Tibial artery (tissue), 4 donors: Measurements from ENCODE around the gene RRAGC.

Source experiments
- DNase-seq, 2 donors: peaks; one replicate each; pipeline ENCODE4 v3.0.0-alpha.2; 2019
- H3K27ac ChIP-seq, 2 donors: fragments of 200-600 bp; sonication (generic) in 1 of 2; 1 replicate in 1 of 2; 2 replicates in 1 of 2; pipeline ENCODE4 v1.5.1; 2018 to 2019; ENCODE audit warnings: mild to moderate bottlenecking in 1 of 2
- H3K27me3 ChIP-seq, 2 donors: fragments of 200-600 bp; sonication (generic) in 1 of 2; one replicate each; pipeline versions ENCODE4 v1.5.1 to v1.6.0; 2016 to 2019
- H3K36me3 ChIP-seq, 3 donors: fragments of 200-600 bp; sonication (generic) in 2 of 3; one replicate each; pipeline ENCODE4 v1.5.1; 2016 to 2019; ENCODE audit warnings: mild to moderate bottlenecking in 2 of 3
- H3K4me1 ChIP-seq, 4 donors: fragments of 200-600 bp; sonication (generic) in 2 of 4; 1 replicate in 3 of 4; 2 replicates in 1 of 4; pipeline ENCODE4 v1.5.1; 2016 to 2019
- H3K4me3 ChIP-seq, 2 donors: fragments of 200-600 bp; sonication (generic) in 1 of 2; 1 replicate in 1 of 2; 2 replicates in 1 of 2; pipeline ENCODE4 v1.5.1; 2018 to 2019; ENCODE audit warnings: mild to moderate bottlenecking in 2 of 2
- H3K9me3 ChIP-seq, 3 donors: fragments of 200-600 bp; sonication (generic) in 1 of 3; one replicate each; pipeline ENCODE4 v1.5.1; 2016 to 2019
- CTCF ChIP-seq, 2 experiments: fragments of 200-600 bp in 1 of 2; fragments of 450-650 bp in 1 of 2; IDR thresholded peaks; one replicate each; pipeline ENCODE4 v1.5.1; 2017 to 2019; ENCODE audit warnings: antibody characterized with exemption in 2 of 2, mild to moderate bottlenecking in 1 of 2, moderate library complexity in 1 of 2
- intact Hi-C: fragments of 100-400 bp; cut with DNase I; formaldehyde crosslinking; loops from one replicate; pipeline ENCODE4 v1.15.0; 2023; ENCODE audit warnings: low total_unique reads

The RRAGC gene

GRCh38 chr1:38791164-38791515 is 68.4 kb downstream of the RRAGC start:
- Histone ChIP-seq H3K36me3 (no peaks in the 10 kb centered on the region), H3K27ac (no peak overlapping the region), H3K4me3 (no peak overlapping the region), H3K4me1 (no peaks in the 10 kb centered on the region), H3K9me3 (peaks cover 0 to 19% (median 11%) of the 10 kb centered on the region in 3 donors), H3K27me3 (peaks cover 0 to 49% of the 10 kb centered on the region in 2 donors)
- intact Hi-C loops: no loop called here
- DNase-seq: no peak
- no peak for TF ChIP-seq CTCF (IDR thresholded peaks at IDR 0.05)

DNA sequence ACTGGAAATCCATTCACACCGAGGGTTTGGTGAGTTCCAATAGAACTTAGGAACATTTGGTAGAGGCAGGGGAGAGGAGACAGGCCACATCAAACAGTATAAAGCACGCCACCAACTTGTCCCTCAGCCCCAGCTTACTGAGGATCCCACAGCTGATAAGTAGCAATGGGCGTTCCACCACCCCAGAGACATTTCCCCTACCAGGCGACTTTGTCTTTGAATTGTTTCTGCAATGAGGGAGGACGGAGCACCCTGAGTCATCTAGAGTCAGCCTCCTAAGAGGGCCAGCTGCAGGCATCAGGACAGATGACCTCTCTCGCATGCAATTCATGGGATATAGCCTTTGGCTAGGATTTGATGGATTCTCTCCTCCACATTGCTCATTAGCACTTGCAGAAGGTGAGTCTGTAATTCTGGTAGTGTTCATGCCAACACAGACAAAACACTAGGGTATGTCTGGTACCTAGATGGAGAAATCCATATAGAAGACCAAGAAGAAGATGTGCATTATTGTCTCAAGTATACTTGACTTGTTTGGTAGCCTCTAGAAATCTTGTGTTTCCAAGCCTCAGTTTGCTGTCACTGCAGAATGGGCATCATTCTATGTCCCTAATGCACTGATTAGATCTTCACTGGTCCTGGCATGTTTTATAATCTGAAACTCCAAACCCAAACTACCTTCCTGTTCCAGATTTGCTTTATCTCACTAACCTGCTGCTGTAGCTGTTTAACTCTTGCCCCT is 69.0 kb downstream of the RRAGC start:
- no peak overlapping the region for H3K4me3 ChIP-seq
- intact Hi-C loops: no loop called here

GRCh38 chr1:38789498-38790169 is 69.9 kb downstream of the RRAGC start:
- intact Hi-C loops: no loop called here
- Histone ChIP-seq H3K36me3 (no peaks in the 10 kb centered on the region), H3K9me3 (peaks cover 0 to 19% (median 8%) of the 10 kb centered on the region in 3 donors), H3K27me3 (peaks cover 0 to 64% of the 10 kb centered on the region in 2 donors), H3K4me1 (no peaks in the 10 kb centered on the region), H3K4me3 (no peak overlapping the region), H3K27ac (no peak overlapping the region)
- TF ChIP-seq CTCF (IDR thresholded peaks at IDR 0.05): no peak
- no peak for DNase-seq

More for the DNA sequence above, 69.0 kb downstream of the RRAGC start:
- Histone ChIP-seq H3K9me3 (peaks cover 0 to 19% (median 8%) of the 10 kb centered on the region in 3 donors), H3K27ac (no peak overlapping the region), H3K27me3 (peaks cover 0 to 54% of the 10 kb centered on the region in 2 donors), H3K4me1 (no peaks in the 10 kb centered on the region), H3K36me3 (no peaks in the 10 kb centered on the region)
- no peak for DNase-seq
- no peak for TF ChIP-seq CTCF (IDR thresholded peaks at IDR 0.05)

DNA sequence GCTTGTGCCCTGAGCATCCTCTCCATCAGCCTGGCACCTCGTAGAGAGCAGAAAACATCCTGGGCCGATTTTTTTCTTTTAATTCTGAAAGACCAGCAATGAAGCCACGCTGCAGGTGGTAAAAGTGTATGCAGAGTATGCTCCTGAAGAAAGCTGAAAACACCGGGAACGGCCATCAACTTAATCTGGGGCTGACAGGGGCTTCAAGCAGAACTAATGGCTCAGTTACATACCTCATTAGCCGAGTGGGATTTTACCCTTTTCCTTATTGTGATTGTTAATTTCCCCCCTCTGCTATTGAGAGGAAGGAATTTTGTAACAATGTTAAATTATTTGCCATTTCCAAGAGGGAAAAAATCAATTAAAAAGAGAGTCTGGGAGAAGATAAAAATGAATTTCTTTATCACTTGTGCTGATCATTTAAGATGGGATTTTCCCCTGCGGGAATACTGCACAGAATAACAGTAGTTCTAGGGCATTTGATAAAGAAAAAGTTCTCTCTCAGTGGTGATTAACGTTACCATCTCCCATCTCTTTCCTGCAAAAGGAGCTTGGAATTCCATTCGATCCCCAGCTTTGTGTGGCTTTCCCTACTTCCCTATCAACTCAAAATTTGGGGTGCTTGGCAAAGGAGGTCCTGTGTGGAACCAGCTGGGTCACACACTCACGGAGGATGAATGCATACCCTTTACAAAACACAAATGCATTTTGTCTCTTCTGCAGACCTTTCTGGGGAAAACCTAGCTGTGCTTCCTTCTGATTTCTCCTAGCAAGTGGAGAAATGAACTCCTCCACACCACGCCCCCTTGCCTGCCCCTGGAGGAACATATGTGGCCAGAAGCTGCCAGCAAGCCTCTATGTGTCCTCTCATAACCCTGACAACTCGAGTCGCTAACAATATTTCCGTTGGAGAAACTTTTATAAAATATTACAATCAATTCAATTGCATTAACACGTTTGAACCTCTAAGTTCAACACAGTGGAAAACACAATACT is 70.9 kb downstream of the RRAGC start:
- peaks cover 0 to 13% (median 8%) of the 10 kb centered on the region in 3 donors for H3K9me3 ChIP-seq
- no peaks in the 10 kb centered on the region for H3K4me1 ChIP-seq
- no peak overlapping the region for H3K27ac ChIP-seq
- no peak overlapping the region for H3K4me3 ChIP-seq
- peaks cover 0 to 74% of the 10 kb centered on the region in 2 donors for H3K27me3 ChIP-seq
- TF ChIP-seq CTCF (IDR thresholded peaks at IDR 0.05): no peak
- no peak for DNase-seq
- intact Hi-C loops: no loop called here
- H3K36me3 ChIP-seq: no peaks in the 10 kb centered on the region
